K562 (cell line): ENCODE results near the gene PRPF8. TPM values are rescaled to one million over a fixed set of nuclear protein-coding genes. Genes with fewer than 3 reads are reported as not detected.
"Not testable (repeated sequence)": the region's sequence is repeated elsewhere in the genome, so short reads cannot be mapped to it uniquely, and the experiment has no call there.

Experiments used
- ATAC-seq: fragments of 200-7000 bp; cut with Tn5 transposase; 3 replicates; pipeline ENCODE4 v1.9.1; 2020; ENCODE audit warnings: moderate library complexity
- BruUV-seq: library from RNA; stranded (reverse); fragments of 400-500 nt; replicated peaks from 2 replicates; lab custom pipeline; 2021; lab: Mats Ljungman, UMichigan
- CTCF ChIA-PET: fragments of 300-600 bp; formaldehyde crosslinking; extraction: SDS; loops from one replicate; lab custom pipeline; 2021; ENCODE audit warnings: low intra/inter-chr PET ratio; lab: Yijun Ruan, JAX
- POLR2A ChIA-PET: fragments of 300-600, 350-650 bp; sonication (Branson Sonifier 250); formaldehyde crosslinking; extraction: SDS; loops from one replicate; lab custom pipeline; 2021; ENCODE audit warnings: antibody characterized with exemption, inconsistent platforms; lab: Yijun Ruan, JAX
- DNase-seq, 4 experiments: peaks; one replicate each; pipeline versions ENCODE4 v3.0.0 to v3.0.0-alpha.2; 2011 to 2018; ENCODE audit warnings: low spot score in 3 of 4, mixed read lengths in 3 of 4; ENCODE audit errors: extremely low read depth in 1 of 4
- FAIRE-seq: peaks from 2 replicates; lab custom pipeline; 2011; peaks lifted over from hg19 to GRCh38; lab: Jason Lieb, UNC
- H2AFZ ChIP-seq: 2 replicates; pipeline ENCODE4 v1.6.0; 2011; ENCODE audit warnings: low read depth, low read length, control low read depth, inconsistent platforms
- H3K27ac ChIP-seq: fragments of 200-600 bp; 3 replicates; pipeline ENCODE4 v1.8.0; 2011; ENCODE audit warnings: low read depth, mild to moderate bottlenecking, control low read depth, inconsistent platforms, low read length, moderate library complexity, mixed read lengths; ENCODE audit errors: extremely low read depth
- H3K27me3 ChIP-seq, 2 experiments: fragments of 300-600 bp in 1 of 2; 2 replicates in 1 of 2; 3 replicates in 1 of 2; pipeline versions ENCODE4 v1.6.0 to v1.8.0; 2011; ENCODE audit warnings: inconsistent platforms in 2 of 2, low read length in 2 of 2, mild to moderate bottlenecking in 1 of 2, mixed read lengths in 1 of 2, moderate library complexity in 1 of 2; ENCODE audit not compliant: control insufficient read depth in 2 of 2, insufficient read depth in 2 of 2
- H3K36me3 ChIP-seq: fragments of 300-600 bp; 3 replicates; pipeline ENCODE4 v1.8.0; 2011; ENCODE audit warnings: mild to moderate bottlenecking, low read length, inconsistent platforms; ENCODE audit not compliant: control insufficient read depth, insufficient read depth
- H3K4me1 ChIP-seq, 2 experiments: fragments of 200-600 bp in 1 of 2; replicated peaks in 1 of 2; 2 replicates in 1 of 2; 3 replicates in 1 of 2; pipeline versions ENCODE4 v1.5.1 to v1.8.0; 2011; ENCODE audit warnings: inconsistent platforms in 2 of 2, low read length in 2 of 2, mild to moderate bottlenecking in 1 of 2, mixed read lengths in 1 of 2, moderate library complexity in 1 of 2; ENCODE audit not compliant: control insufficient read depth in 2 of 2, insufficient read depth in 2 of 2
- H3K4me2 ChIP-seq: 2 replicates; pipeline ENCODE4 v1.6.1; 2011; ENCODE audit warnings: low read length, control low read depth, inconsistent platforms, mixed read lengths; ENCODE audit not compliant: insufficient read depth
- H3K4me3 ChIP-seq: fragments of 200-600 bp; sonication (generic), shearing (Covaris generic); 2 replicates; pipeline ENCODE4 v1.5.1; 2016; ENCODE audit warnings: control low read depth, inconsistent platforms
- H3K79me2 ChIP-seq: fragments of 200-600 bp; 3 replicates; pipeline ENCODE4 v1.8.0; 2011; ENCODE audit warnings: low read length, inconsistent platforms; ENCODE audit not compliant: control insufficient read depth, insufficient read depth
- H3K9ac ChIP-seq, 2 experiments: 2 replicates each; pipeline versions ENCODE4 v1.6.0 to v1.6.1; 2011; ENCODE audit warnings: low read depth in 2 of 2, low read length in 2 of 2, control low read depth in 1 of 2, inconsistent platforms in 1 of 2, mild to moderate bottlenecking in 1 of 2, mixed read lengths in 1 of 2; ENCODE audit not compliant: insufficient read depth in 1 of 2
- H3K9me1 ChIP-seq: one replicate; pipeline ENCODE4 v1.6.0; 2011; ENCODE audit warnings: inconsistent platforms, mild to moderate bottlenecking, low read length, moderate library complexity; ENCODE audit not compliant: control insufficient read depth, insufficient read depth
- H3K9me3 ChIP-seq: replicated peaks from 2 replicates; pipeline ENCODE4 v1.5.1; 2011; ENCODE audit warnings: low read depth, low read length, inconsistent platforms; ENCODE audit not compliant: control insufficient read depth, insufficient read depth
- H4K20me1 ChIP-seq: replicated peaks from 2 replicates; pipeline ENCODE4 v1.6.1; 2011; ENCODE audit warnings: low read length, inconsistent platforms, mixed read lengths; ENCODE audit not compliant: control insufficient read depth, insufficient read depth
- HES1 ChIP-seq: fragments of 450-650 bp; IDR thresholded peaks from 2 replicates; pipeline ENCODE4 v1.6.1; 2016; ENCODE audit warnings: low read depth, mild to moderate bottlenecking, moderate library complexity
- HLTF ChIP-seq: fragments of 450-650 bp; IDR thresholded peaks from 2 replicates; pipeline ENCODE4 v1.6.1; 2016
- KDM1A ChIP-seq, 2 experiments: fragments of 450-650 bp; IDR thresholded peaks; 2 replicates each; pipeline ENCODE4 v1.6.1; 2016; ENCODE audit warnings: mild to moderate bottlenecking in 2 of 2
- PCBP1 ChIP-seq: fragments of 200-400 bp; formaldehyde crosslinking; IDR thresholded peaks from 2 replicates; pipeline ENCODE4 v1.6.1; 2018; ENCODE audit warnings: mild to moderate bottlenecking, low read depth, low read length; ENCODE audit not compliant: poor library complexity, severe bottlenecking
- PCBP2 ChIP-seq: fragments of 200-400 bp; formaldehyde crosslinking; IDR thresholded peaks from 2 replicates; pipeline ENCODE4 v1.6.1; 2018; ENCODE audit warnings: low read length, low read depth, mild to moderate bottlenecking, moderate library complexity; ENCODE audit not compliant: poor library complexity, severe bottlenecking
- SETDB1 ChIP-seq: IDR thresholded peaks from one replicate; pipeline ENCODE4 v1.6.1; 2012; ENCODE audit warnings: low read length, control low read depth, inconsistent platforms
- ZNF584 ChIP-seq: fragments of 200-800 bp; sonication (Bioruptor generic); IDR thresholded peaks from 2 replicates; pipeline ENCODE4 v1.6.1; 2016; ENCODE audit warnings: low read depth, mild to moderate bottlenecking, missing genetic modification characterization, missing compliant biosample characterization
- WGBS: fragments of 100-300 bp; shearing (Covaris generic); methylation state at CpG from one replicate; pipeline ENCODE4 v1.1.6; 2016; ENCODE audit warnings: low coverage, mixed read lengths; ENCODE audit not compliant: insufficient coverage; ENCODE audit errors: missing lambda C conversion rate; 5-methylcytosine and 5-hydroxymethylcytosine counted together
- in situ Hi-C: fragments of 300-500 bp; cut with MboI; formaldehyde crosslinking; loops from 4 replicates; pipeline ENCODE4 v1.15.0; 2018; ENCODE audit warnings: inconsistent platforms, mixed read lengths
- intact Hi-C: fragments of 100-400 bp; cut with micrococcal nuclease; formaldehyde crosslinking; loops from 2 replicates; pipeline ENCODE4 v1.14.2; 2022
- polyA plus RNA-seq, 8 experiments: library from polyadenylated mRNA; depleted of rRNA in 4 of 8; stranded (reverse) in 5 of 8; unstranded in 3 of 8; fragments of >200 nt; fragmentation: Nextera tagmentation in 2 of 8; fragmentation: Illumina TruSeq in 1 of 8; extraction: Ambion mirVana in 2 of 8; extraction: Trizol in 1 of 8; gene quantifications; 2 replicates each; pipeline versions ENCODE4 v1.2.1 to v1.2.3, GENCODE V29; 2011 to 2014; ENCODE audit warnings: inconsistent platforms in 1 of 8, missing spikeins in 1 of 8
- total RNA-seq, 7 experiments: library from RNA; depleted of rRNA in 6 of 7; stranded (reverse); fragments of >200 nt in 6 of 7; fragmentation: Illumina TruSeq in 2 of 7; extraction: Trizol in 2 of 7; gene quantifications; 2 replicates each; pipeline versions ENCODE4 v1.2.1 to v1.2.3, GENCODE V29; 2011 to 2021; ENCODE audit warnings: low replicate concordance in 1 of 7

Gene PRPF8
- total and polyA plus RNA-seq, 9 of the 15 experiments (the other 6 are each of a cell fraction or from before 2014, with no cell fraction given), result 64.3 to 294 (median 85.9) TPM

DNA sequence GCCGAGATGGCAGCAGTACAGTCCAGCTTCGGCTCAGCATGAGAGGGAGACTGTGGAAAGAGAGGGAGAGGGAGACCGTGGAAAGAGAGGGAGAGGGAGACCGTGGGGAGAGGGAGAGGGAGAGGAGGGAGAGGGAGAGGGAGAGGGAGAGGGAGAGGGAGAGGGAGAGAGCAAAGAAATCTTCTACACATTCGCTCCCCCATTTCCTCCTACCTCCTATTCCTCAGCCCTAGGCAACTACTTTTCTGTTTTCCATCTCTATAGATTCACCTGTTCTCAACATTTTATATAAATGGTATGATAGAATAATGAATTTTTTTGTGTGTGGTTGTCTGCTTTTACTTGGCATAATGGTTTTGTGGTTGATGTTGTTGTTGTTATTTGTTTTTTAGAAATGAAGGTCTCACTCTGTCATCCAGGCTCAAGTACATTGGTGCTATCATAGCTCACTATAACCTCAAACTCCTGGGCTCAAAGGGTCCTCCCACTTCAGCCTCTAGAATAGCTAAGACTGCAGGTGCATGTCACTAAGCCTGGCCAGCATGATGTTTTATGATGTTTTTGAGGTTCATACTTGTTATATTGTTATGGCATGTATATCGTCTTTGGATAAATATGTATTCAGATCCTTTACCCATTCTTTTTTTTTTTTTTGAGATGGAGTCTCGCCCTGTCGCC lies 6.0 kb upstream of the PRPF8 start:
- no peak overlapping the region for H3K4me3 ChIP-seq
- no peak for FAIRE-seq
- TF ChIP-seq KDM1A (IDR thresholded peaks at IDR 0.05), result peak in 1 of 2 experiments; percentile 25; a peak in 1 of 4 replicates
- TF ChIP-seq HES1, result no peak
- peak; percentile 52 for TF ChIP-seq PCBP1
- TF ChIP-seq SETDB1, result no peak
- TF ChIP-seq HLTF, result no peak
- no peak for TF ChIP-seq ZNF584 (CRISPR knock-in tag)
- TF ChIP-seq PCBP2, result peak; percentile 40
- 33% methylated on average over 1 of the region's 8 CpGs for WGBS
- ATAC-seq, result peak; percentile 35; the same call in 1 of the 3 replicates
- no TSS peak for BruUV-seq
- no peaks in the 10 kb centered on the region for H3K9me1 ChIP-seq
- H3K9ac ChIP-seq, result no peak overlapping the region
- no peaks in the 10 kb centered on the region for H3K79me2 ChIP-seq
- ChIA-PET POLR2A (interaction anchor here (0.6 kb wide), 1 partner anchor 79 kb away, joined by 3 read pairs; no protein-coding TSS in a partner anchor), CTCF (interaction anchor here (0.6 kb wide), 1 partner anchor 14 kb away, joined by 5 read pairs; no protein-coding TSS in a partner anchor)
- no peaks in the 10 kb centered on the region for H4K20me1 ChIP-seq
- H3K9me3 ChIP-seq, result no peaks in the 10 kb centered on the region
- intact Hi-C loops (no loop called here), in situ Hi-C loops (no loop called here)
- no peak for DNase-seq
- H3K27ac ChIP-seq, result no peak overlapping the region
- H3K4me2 ChIP-seq, result no peak overlapping the region
- no peaks in the 10 kb centered on the region for H3K27me3 ChIP-seq
- H2AFZ ChIP-seq, result no peak overlapping the region
- no peaks in the 10 kb centered on the region for H3K36me3 ChIP-seq
- H3K4me1 ChIP-seq, result no peaks in the 10 kb centered on the region; a peak in 1 of 5 replicates

GRCh38 chr17:1688405-1688804 lies 3.7 kb upstream of the PRPF8 start:
- H3K27me3 ChIP-seq, H3K9me1 ChIP-seq, H3K27ac ChIP-seq, in situ Hi-C loops, DNase-seq, ATAC-seq, H3K9ac ChIP-seq, H3K4me3 ChIP-seq, FAIRE-seq, H3K36me3 ChIP-seq, CTCF ChIA-PET, H4K20me1 ChIP-seq, H2AFZ ChIP-seq, H3K9me3 ChIP-seq, BruUV-seq, H3K4me2 ChIP-seq, POLR2A ChIA-PET, intact Hi-C loops: not testable (repeated sequence)
- WGBS, result 29% methylated on average over 2 of the region's 6 CpGs
- Histone ChIP-seq H3K4me1 (peaks cover 2 to 10% of the 10 kb centered on the region in 2 experiments; a peak in 4 of 5 replicates), H3K79me2 (peaks cover 13% of the 10 kb centered on the region)
